ENCODE results near the gene RAC2. TPM values are rescaled to one million over a fixed set of nuclear protein-coding genes. Genes with fewer than 3 reads are reported as not detected.

Gene RAC2
- total RNA-seq, 2 donors from 2014 or later: 27.4 to 27.6 TPM

- Histone ChIP-seq H3K4me3 (no peak overlapping the region), H3K9ac (ENCODE audit: low read depth in 2 of 2, low read length in 2 of 2) (no peak overlapping the region), H3K9me3 (no peaks in the 10 kb centered on the region), H3K4me1 (no peaks in the 10 kb centered on the region), H3K36me3 (no peaks in the 10 kb centered on the region), H3K27me3 (no peaks in the 10 kb centered on the region), H3K27ac (no peak overlapping the region)
- no peak for DNase-seq
- TF ChIP-seq CTCF (IDR thresholded peaks at IDR 0.05): no peak
- intact Hi-C loops (cut with DNase I): no loop called here
These were observed 14.8 kb upstream of the RAC2 start for GRCh38 chr22:37258753-37259401.

- H3K36me3 ChIP-seq: no peaks in the 10 kb centered on the region
- H3K9me3 ChIP-seq: no peaks in the 10 kb centered on the region
- no peak overlapping the region for H3K27ac ChIP-seq
- no peak overlapping the region for H3K9ac ChIP-seq (ENCODE audit: low read depth in 2 of 2, low read length in 2 of 2)
- H3K4me3 ChIP-seq: no peak overlapping the region
- no peaks in the 10 kb centered on the region for H3K4me1 ChIP-seq
- H3K27me3 ChIP-seq: no peaks in the 10 kb centered on the region
- DNase-seq: no peak
- TF ChIP-seq CTCF (IDR thresholded peaks at IDR 0.05): no peak
- intact Hi-C loops (cut with DNase I): no loop called here
These were observed 14.1 kb upstream of the RAC2 start for GRCh38 chr22:37258005-37258752.

DNA sequence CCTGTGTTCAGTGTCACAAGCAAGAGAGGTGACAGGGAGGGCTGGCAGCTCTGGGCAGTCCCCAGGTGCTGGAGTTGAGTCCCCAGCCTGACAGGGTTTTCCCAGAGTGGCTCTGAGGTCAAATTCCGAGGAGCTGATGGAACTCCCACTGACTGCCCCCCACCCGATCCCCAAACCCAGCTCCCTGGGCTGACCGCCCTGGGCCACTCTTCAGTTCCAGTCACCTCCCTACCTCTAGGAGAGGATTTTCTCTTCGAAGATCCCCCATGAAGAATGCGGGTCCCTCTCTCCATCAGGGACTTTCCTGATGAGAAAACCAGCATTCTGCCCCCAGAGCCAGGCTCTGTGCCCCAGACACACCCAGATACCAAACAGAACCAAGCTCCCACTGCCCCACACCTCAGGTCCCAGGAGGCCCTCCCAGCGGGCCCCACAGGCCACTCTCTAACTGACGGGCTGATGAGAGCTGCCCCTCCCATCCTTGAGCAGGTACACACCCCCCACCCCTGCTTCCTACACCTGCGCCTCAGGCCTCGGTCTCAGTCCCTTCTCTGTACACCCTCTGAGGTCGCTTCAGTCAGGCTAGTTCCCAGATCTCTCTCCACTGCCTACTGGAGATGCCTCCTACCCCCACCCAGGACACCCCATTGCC is 12.1 kb upstream of the RAC2 start:
- no peaks in the 10 kb centered on the region for H3K4me1 ChIP-seq
- H3K9ac ChIP-seq (ENCODE audit: low read depth in 2 of 2, low read length in 2 of 2): no peak overlapping the region
- no peak overlapping the region for H3K4me3 ChIP-seq
- TF ChIP-seq CTCF (IDR thresholded peaks at IDR 0.05): no peak
- H3K9me3 ChIP-seq: no peaks in the 10 kb centered on the region
- intact Hi-C loops (cut with DNase I): no loop called here
- no peaks in the 10 kb centered on the region for H3K27me3 ChIP-seq
- H3K36me3 ChIP-seq: no peaks in the 10 kb centered on the region
- DNase-seq: no peak
- no peak overlapping the region for H3K27ac ChIP-seq

- no peak overlapping the region for H3K27ac ChIP-seq
- intact Hi-C loops (cut with DNase I): no loop called here
- H3K4me3 ChIP-seq: no peak overlapping the region
- no peak for TF ChIP-seq CTCF (IDR thresholded peaks at IDR 0.05)
- DNase-seq: no peak
- H3K9ac ChIP-seq (ENCODE audit: low read depth in 2 of 2, low read length in 2 of 2): no peak overlapping the region
- no peaks in the 10 kb centered on the region for H3K4me1 ChIP-seq
- H3K27me3 ChIP-seq: no peaks in the 10 kb centered on the region
- H3K9me3 ChIP-seq: no peaks in the 10 kb centered on the region
- no peaks in the 10 kb centered on the region for H3K36me3 ChIP-seq
These were observed 11.5 kb upstream of the RAC2 start for GRCh38 chr22:37255558-37256006.

GRCh38 chr22:37254867-37255233 is 10.8 kb upstream of the RAC2 start:
- intact Hi-C loops (cut with DNase I): no loop called here
- H3K4me1 ChIP-seq: no peaks in the 10 kb centered on the region
- no peak overlapping the region for H3K9ac ChIP-seq (ENCODE audit: low read depth in 2 of 2, low read length in 2 of 2)
- H3K9me3 ChIP-seq: no peaks in the 10 kb centered on the region
- H3K4me3 ChIP-seq: no peak overlapping the region
- H3K27me3 ChIP-seq: no peaks in the 10 kb centered on the region
- DNase-seq: no peak
- no peak overlapping the region for H3K27ac ChIP-seq
- TF ChIP-seq CTCF (IDR thresholded peaks at IDR 0.05): no peak
- H3K36me3 ChIP-seq: no peaks in the 10 kb centered on the region

Data from colonic mucosa (tissue), 4 donors.